MM.1S (cell line): ENCODE measurements around the gene FGF14.

ENCODE experiments used
- DNase-seq: peaks from one replicate; pipeline ENCODE4 v3.0.0-alpha.2; 2015
- H2AFZ ChIP-seq: fragments of 300-600 bp; sonication (generic); 2 replicates; pipeline ENCODE4 v1.6.0; 2016; ENCODE audit warnings: antibody characterized with exemption, low read length
- H3F3A ChIP-seq: fragments of 300-600 bp; sonication (generic); 2 replicates; pipeline ENCODE4 v1.6.1; 2016; ENCODE audit warnings: mild to moderate bottlenecking, antibody characterized with exemption, low read length, moderate library complexity, mixed read lengths; ENCODE audit not compliant: insufficient read depth
- H3K27ac ChIP-seq: fragments of 300-600 bp; sonication (generic); 2 replicates; pipeline ENCODE4 v1.5.1; 2016; ENCODE audit warnings: mild to moderate bottlenecking, low read length
- H3K27me3 ChIP-seq: fragments of 300-600 bp; sonication (generic); replicated peaks from 2 replicates; pipeline ENCODE4 v1.6.0; 2016; ENCODE audit warnings: low read length; ENCODE audit not compliant: insufficient read depth
- H3K36me3 ChIP-seq: fragments of 300-600 bp; sonication (generic); replicated peaks from 2 replicates; pipeline ENCODE4 v1.6.1; 2016; ENCODE audit warnings: mild to moderate bottlenecking, low read length, mixed read lengths; ENCODE audit not compliant: insufficient read depth
- H3K4me1 ChIP-seq: fragments of 300-600 bp; sonication (generic); 2 replicates; pipeline ENCODE4 v1.6.1; 2016; ENCODE audit warnings: low read length, mixed read lengths
- H3K4me2 ChIP-seq: fragments of 300-600 bp; sonication (generic); 2 replicates; pipeline ENCODE4 v1.6.0; 2016; ENCODE audit warnings: low read depth, low read length
- H3K4me3 ChIP-seq: fragments of 300-600 bp; sonication (generic); 2 replicates; pipeline ENCODE4 v1.5.1; 2016; ENCODE audit warnings: low read length, mixed read lengths
- H3K79me2 ChIP-seq: fragments of 300-600 bp; sonication (generic); 2 replicates; pipeline ENCODE4 v1.6.1; 2016; ENCODE audit warnings: mixed run types, low read length, mixed read lengths
- H3K9ac ChIP-seq: fragments of 300-600 bp; sonication (generic); 2 replicates; pipeline ENCODE4 v1.6.1; 2016; ENCODE audit warnings: low read length, mixed read lengths
- H3K9me2 ChIP-seq: fragments of 300-600 bp; sonication (generic); replicated peaks from 2 replicates; pipeline ENCODE4 v1.6.1; 2016; ENCODE audit warnings: mild to moderate bottlenecking, low read length, mixed read lengths; ENCODE audit not compliant: insufficient read depth
- H3K9me3 ChIP-seq: fragments of 300-600 bp; sonication (generic); replicated peaks from 2 replicates; pipeline ENCODE4 v1.6.1; 2016; ENCODE audit warnings: mild to moderate bottlenecking, low read length, mixed read lengths; ENCODE audit not compliant: insufficient read depth
- H4K20me1 ChIP-seq: fragments of 300-600 bp; sonication (generic); 2 replicates; pipeline ENCODE4 v1.6.1; 2016; ENCODE audit warnings: mild to moderate bottlenecking, low read length, moderate library complexity, mixed read lengths; ENCODE audit not compliant: insufficient read depth
- CTCF ChIP-seq: fragments of 300-600 bp; sonication (generic); IDR thresholded peaks from 2 replicates; pipeline ENCODE4 v1.5.1; 2016; ENCODE audit warnings: antibody characterized with exemption, low read length, mixed read lengths
- EZH2 ChIP-seq: fragments of 300-600 bp; sonication (generic); optimal IDR thresholded peaks from 2 replicates; pipeline ENCODE3; 2017; ENCODE audit warnings: low read depth, mild to moderate bottlenecking, antibody characterized with exemption, low read length, mixed read lengths
- EZH2phosphoT487 ChIP-seq: fragments of 300-600 bp; sonication (generic); IDR thresholded peaks from 2 replicates; pipeline ENCODE4 v1.6.1; 2018; ENCODE audit warnings: antibody characterized with exemption, low read length

Gene FGF14

GRCh38 chr13:102170305-102170704 lies 231.5 kb downstream of the FGF14 start:
- H3K9ac ChIP-seq: no peak overlapping the region
- H3K9me3 ChIP-seq: no peaks in the 10 kb centered on the region
- H3K27me3 ChIP-seq: no peaks in the 10 kb centered on the region

GRCh38 chr13:102169471-102170015 lies 232.3 kb downstream of the FGF14 start:
- no peak overlapping the region for H3K9ac ChIP-seq
- H3K36me3 ChIP-seq: no peaks in the 10 kb centered on the region
- no peaks in the 10 kb centered on the region for H3K79me2 ChIP-seq
- H3K4me2 ChIP-seq: no peak overlapping the region
- H3K9me2 ChIP-seq: no peaks in the 10 kb centered on the region
- H3K4me1 ChIP-seq: no peaks in the 10 kb centered on the region
- H2AFZ ChIP-seq: no peak overlapping the region
- no peak for DNase-seq
- no peak for TF ChIP-seq EZH2
- no peaks in the 10 kb centered on the region for H4K20me1 ChIP-seq
- no peak overlapping the region for H3K4me3 ChIP-seq
- H3K9me3 ChIP-seq: no peaks in the 10 kb centered on the region
- no peaks in the 10 kb centered on the region for H3F3A ChIP-seq
- H3K27ac ChIP-seq: no peak overlapping the region
- no peaks in the 10 kb centered on the region for H3K27me3 ChIP-seq

More at GRCh38 chr13:102170305-102170704, 231.5 kb downstream of the FGF14 start:
- DNase-seq: no peak
- Histone ChIP-seq H3K4me3 (no peak overlapping the region), H2AFZ (no peak overlapping the region), H3K4me1 (no peaks in the 10 kb centered on the region), H3K36me3 (no peaks in the 10 kb centered on the region), H3K27ac (no peak overlapping the region), H3K79me2 (no peaks in the 10 kb centered on the region), H3F3A (no peaks in the 10 kb centered on the region), H3K4me2 (no peak overlapping the region), H3K9me2 (no peaks in the 10 kb centered on the region), H4K20me1 (no peaks in the 10 kb centered on the region)
- TF ChIP-seq EZH2phosphoT487 (no peak), EZH2 (no peak), CTCF (no peak)

- Histone ChIP-seq H3K9me3 (no peaks in the 10 kb centered on the region), H4K20me1 (no peaks in the 10 kb centered on the region), H3K9ac (no peak overlapping the region), H3K27me3 (no peaks in the 10 kb centered on the region), H3K27ac (no peak overlapping the region), H3K4me1 (no peaks in the 10 kb centered on the region), H3K4me3 (no peak overlapping the region), H3K4me2 (no peak overlapping the region), H3K9me2 (no peaks in the 10 kb centered on the region), H3F3A (no peaks in the 10 kb centered on the region), H3K36me3 (no peaks in the 10 kb centered on the region), H3K79me2 (no peaks in the 10 kb centered on the region), H2AFZ (no peak overlapping the region)
- DNase-seq: no peak
- TF ChIP-seq EZH2: no peak
- no peak for TF ChIP-seq CTCF
- TF ChIP-seq EZH2phosphoT487: no peak
These were observed 249.1 kb downstream of the FGF14 start for GRCh38 chr13:102152790-102153189.

- Histone ChIP-seq H3K36me3 (no peaks in the 10 kb centered on the region), H3F3A (no peaks in the 10 kb centered on the region), H4K20me1 (no peaks in the 10 kb centered on the region), H3K9ac (no peak overlapping the region), H3K27me3 (no peaks in the 10 kb centered on the region), H3K27ac (no peak overlapping the region), H3K79me2 (no peaks in the 10 kb centered on the region), H2AFZ (no peak overlapping the region), H3K4me1 (no peaks in the 10 kb centered on the region), H3K9me3 (no peaks in the 10 kb centered on the region), H3K4me2 (no peak overlapping the region), H3K4me3 (no peak overlapping the region), H3K9me2 (no peaks in the 10 kb centered on the region)
- DNase-seq: no peak
- TF ChIP-seq EZH2 (no peak), EZH2phosphoT487 (no peak), CTCF (no peak)
These were observed 254.5 kb downstream of the FGF14 start for GRCh38 chr13:102147353-102147752.
